Suprapubic skin (tissue), 3 donors: ENCODE measurements around the gene PRR5.

Source experiments
- CTCF ChIP-seq, 2 donors: fragments of 200-600 bp in 1 of 2; fragments of 450-650 bp in 1 of 2; sonication (generic) in 1 of 2; IDR thresholded peaks; one replicate each; pipeline ENCODE4 v1.5.1; 2016 to 2019; ENCODE audit warnings: antibody characterized with exemption in 2 of 2, mild to moderate bottlenecking in 1 of 2, moderate library complexity in 1 of 2
- POLR2AphosphoS5 ChIP-seq, 3 donors: sonication (generic); formaldehyde crosslinking; IDR thresholded peaks; one replicate each; pipeline ENCODE4 v1.6.1; 2017; ENCODE audit warnings: antibody characterized with exemption in 3 of 3

GRCh38 chr22:44661659-44662569, 40.1 kb upstream of the PRR5 start:
- TF ChIP-seq CTCF (IDR thresholded peaks at IDR 0.05), result no peak
- no peak for TF ChIP-seq POLR2AphosphoS5 (IDR thresholded peaks at IDR 0.05)
